Anterior cingulate cortex (tissue), 58 donors: ENCODE results near the gene ACTL6B.

Experiments
- DNase-seq, 58 donors: peaks; one replicate each; lab custom pipeline; 2025; lab: John Stamatoyannopoulos, UW

Gene ACTL6B

DNA sequence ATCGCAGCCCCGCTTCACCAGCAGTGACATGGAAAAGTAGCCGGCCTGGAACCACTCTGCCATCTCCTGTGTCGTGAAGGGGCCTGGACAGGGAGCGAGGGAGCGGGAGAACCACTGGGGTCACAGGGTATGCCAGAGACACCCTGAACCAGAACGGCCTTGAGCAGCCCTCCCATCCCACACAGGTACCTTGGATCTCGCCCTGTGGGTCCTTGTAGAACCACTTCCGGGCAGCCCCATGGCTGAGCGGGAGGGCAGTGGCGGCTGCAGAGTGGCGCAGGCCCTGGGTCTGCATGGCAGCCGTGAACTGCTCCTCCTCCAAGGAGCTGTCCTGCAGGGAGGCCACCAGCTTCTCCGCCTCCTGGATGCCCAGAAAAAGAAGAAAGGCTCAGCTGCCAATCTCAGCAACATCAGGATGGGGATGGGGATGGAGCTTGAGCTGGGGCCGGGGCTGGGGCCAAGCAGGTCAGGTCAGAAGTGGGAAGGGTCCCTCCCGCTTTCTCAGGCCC is 28.3 kb upstream of the ACTL6B start:
- no peak for DNase-seq

DNA sequence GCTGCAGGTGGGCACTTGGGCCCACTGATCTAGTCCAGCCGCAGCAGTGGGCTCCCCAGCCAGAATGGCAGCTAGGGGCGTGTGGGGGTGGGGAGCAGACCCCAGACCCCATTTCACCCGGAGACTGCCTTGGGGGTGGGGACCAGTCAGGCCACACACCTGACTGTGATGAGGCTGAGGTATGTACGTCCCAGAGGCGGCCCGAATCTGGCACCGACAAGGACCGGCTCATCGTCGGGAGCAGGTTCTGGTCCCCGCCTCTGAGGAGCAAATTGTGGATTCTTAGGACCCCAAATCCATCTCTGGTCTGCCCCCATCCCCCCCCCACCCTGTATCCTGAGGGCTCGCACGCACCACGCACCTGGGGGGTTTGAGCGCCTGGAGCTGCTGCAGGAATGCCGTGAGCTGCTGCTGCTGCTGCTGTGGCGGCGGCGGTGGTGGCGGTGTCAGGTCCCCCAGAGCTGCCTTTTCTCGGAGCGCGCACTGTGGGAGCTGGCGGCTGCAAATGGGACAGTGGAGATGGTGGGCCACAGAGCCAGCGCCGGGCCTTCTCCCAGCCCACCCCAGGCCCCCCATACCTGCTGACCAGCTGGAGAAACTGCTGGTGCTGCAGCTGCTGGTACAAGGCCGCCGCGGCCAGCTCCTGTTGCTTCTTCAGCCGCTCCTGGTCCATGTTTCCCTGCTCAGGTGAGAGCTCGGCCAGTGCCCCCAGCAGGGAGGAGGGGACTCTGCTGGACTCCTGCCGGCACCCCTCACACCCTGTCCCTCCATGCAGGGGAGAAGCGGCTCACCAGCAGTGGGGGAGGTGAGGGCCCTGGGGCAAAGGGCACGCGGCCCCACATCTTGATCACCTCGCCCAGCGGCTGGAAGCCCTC is 27.6 kb upstream of the ACTL6B start:
- DNase-seq = no peak

- no peak for DNase-seq
These were observed 26.9 kb upstream of the ACTL6B start for GRCh38 chr7:100682991-100683658.

GRCh38 chr7:100682228-100682741 is 26.0 kb upstream of the ACTL6B start:
- peak in 1 of 58 donors; percentile 14 for DNase-seq

DNA sequence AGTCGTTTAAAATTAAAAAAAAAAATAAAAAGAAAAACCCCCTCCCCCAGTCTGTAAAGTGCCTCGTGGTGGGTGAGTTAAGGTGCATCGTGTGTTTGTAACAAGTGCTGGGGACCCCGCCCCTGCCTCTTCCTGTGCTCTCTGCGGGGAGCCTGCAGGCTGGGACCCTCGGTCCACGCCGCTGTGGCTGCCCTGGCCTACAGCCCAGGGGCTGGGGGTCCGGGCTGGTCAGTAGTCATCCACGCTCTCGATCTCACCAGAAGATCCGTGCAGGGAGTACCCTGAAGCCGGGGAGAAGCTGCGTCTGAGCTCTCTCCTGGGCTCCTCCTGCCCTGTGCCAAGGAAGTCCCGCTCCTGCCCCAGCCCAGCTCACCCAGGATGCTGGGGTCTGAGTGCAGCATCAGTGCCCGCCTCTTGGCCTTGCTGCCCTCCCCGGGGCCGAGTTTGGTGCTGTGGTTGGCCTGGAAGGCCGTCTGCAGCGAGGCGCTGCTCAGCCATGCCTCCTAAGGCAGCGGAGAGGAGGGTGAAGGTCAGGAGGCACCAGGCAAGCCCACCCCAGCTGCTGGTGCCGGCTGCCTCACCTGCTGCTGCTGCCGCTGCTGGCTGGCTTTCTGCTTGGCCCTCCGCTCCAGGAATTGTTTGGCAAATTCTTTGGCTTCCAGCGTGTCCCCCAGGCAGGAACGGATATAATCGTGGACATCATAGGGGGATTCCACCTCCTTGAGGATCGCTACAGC is 25.4 kb upstream of the ACTL6B start:
- no peak for DNase-seq

DNA sequence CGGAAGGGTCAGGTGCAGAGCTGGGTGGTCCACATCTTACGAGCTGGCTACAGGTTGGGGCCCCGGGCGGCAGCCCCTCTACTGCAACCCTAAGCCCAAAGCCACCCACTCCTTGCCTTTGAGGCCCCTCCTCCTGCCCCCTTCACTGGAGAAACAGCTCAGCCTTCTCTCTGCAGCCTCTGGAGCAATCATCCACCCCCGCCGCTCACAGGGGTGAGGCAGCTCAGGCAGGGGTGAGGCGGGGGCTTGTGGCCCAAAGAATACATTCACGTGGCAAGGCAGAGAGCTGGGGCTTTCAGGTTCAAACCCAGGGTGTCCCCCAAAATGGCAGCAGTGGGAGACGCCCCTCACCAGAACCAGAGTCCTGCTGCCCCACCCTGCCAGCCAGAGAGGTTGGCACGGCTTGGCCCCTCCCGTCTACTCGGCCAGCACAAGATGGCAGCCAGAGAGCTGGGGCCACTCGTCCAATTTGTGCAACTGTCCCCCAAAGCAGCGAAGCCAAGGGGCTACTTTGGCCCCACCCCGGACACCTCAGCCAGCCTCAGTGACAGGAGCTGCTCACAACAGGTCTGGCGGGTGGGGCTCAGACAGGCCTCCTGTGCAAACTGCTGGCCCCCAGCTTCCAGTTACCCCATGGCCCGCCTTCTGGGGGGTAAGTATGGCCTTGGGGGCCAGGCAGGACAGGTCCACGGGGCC is 24.5 kb upstream of the ACTL6B start:
- DNase-seq = peak in 1 of 58 donors; percentile 38

DNA sequence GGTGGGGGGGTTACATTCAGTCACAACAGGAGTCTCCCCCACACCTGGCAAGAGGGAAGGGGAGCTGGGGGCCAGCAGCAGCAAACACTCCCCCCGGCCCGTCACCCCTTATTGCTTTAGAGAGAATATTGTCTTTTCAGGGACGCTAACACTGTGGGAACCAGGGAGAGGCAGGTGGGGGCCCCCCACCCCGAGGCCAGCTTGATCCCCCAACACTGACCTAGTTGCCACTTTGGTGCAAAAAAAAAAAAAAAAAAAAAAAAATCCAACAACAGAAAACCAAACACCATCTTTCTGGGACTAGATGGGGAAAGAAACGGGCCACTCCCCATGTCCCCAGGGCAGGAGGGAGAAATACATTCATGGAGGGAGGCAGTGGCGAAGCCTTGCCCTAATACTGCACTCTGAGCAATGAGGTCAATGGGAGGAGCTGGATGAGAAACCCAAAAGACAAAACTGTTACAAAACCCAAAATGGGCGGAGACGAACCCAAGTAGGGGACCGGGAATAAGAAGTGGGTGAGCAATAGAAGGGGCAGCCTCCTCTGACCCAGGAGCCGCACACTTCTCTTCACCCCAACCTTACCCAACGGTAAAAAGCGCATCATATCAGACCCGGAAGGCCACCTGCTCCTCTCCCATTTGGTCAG is 23.8 kb upstream of the ACTL6B start:
- peak in 1 of 58 donors; percentile 6 for DNase-seq

DNA sequence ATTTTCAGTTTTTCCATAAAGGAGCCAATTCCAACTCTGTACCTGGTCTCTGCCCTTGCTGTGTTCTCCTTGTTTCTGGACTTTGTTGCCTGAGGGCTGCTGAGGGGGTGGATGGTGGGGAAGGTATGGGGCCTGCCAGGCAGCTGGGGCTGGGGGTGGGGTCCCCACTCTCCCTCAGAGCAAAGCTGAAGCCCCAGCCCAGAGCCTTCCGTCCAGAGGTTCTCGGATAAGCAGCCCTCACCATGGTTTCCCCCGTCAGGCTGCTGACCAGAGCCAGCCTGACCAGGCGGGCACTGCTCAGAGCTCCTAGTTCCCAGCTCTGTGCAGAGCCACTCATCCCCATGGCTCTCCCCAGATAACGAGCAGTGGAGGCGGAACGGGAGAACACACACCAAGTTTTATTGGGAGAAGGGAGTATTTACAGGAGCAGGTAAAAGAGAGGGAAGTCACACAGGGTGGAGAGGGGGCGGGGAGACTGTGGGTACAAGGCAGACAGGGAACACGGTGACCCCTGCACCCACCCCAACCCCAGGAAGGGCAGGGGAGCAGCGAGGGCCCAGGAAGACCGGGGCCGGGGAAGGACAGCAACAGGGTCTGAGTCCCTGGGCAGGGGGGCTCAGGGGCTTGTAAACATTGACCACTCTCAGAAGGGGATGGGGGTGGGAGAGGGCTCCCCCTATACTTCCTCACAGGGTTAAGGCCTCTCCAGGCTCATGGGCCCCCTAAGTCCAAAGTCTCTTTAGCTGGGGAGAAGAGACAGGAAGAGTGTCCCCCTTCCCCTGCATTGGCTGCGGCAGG is 23.1 kb upstream of the ACTL6B start:
- DNase-seq = no peak

DNA sequence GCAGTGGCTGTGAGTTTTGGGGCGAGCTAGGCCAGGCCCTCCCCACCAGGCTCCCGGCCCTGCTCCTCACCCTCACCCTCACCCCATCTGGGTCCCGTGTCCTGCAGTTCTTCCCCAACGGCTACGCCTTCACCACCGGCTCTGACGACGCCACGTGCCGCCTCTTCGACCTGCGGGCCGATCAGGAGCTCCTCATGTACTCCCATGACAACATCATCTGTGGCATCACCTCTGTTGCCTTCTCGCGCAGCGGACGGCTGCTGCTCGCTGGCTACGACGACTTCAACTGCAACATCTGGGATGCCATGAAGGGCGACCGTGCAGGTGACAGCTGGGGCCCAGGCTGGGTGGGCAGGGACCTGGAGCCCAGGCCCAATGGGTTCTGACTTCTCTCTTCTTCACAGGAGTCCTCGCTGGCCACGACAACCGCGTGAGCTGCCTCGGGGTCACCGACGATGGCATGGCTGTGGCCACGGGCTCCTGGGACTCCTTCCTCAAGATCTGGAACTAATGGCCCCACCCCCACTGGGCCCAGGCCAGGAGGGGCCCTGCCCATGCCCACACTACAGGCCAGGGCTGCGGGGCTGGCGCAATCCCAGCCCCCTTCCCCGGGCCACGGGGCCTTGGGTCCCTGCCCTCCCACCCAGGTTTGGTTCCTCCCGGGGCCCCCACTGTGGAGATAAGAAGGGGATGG is 22.2 kb upstream of the ACTL6B start:
- DNase-seq = peak in 1 of 58 donors; percentile 13

DNA sequence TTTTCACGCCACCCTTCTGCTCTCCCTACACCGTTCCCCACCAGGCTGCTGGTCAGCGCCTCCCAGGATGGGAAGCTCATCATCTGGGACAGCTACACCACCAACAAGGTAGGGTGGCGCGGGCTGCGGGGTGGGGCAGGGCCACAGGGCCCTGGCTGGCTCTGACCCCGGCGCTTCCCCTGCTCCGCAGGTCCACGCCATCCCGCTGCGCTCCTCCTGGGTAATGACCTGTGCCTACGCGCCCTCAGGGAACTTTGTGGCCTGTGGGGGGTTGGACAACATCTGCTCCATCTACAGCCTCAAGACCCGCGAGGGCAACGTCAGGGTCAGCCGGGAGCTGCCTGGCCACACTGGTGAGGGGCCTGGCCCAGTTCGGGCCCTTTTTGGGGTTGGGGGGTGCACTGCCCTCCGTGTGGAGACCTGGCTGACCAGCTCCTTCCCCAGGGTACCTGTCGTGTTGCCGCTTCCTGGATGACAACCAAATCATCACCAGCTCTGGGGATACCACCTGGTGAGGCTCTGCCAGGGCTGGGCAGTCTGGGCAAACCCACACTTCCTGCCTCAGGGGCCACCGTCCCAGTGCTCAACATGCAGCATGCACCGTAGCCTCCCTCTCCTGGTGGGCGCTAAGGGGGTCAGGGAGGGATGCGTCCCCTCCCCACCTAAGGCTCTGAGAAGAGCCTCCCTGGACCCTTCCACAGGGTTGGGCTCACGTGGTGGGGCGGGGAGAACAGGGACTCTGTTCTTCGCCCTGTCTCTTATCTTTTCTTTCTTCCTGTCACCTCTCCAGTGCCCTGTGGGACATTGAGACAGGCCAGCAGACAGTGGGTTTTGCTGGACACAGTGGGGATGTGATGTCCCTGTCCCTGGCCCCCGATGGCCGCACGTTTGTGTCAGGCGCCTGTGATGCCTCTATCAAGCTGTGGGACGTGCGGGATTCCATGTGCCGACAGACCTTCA is 21.3 kb upstream of the ACTL6B start:
- no peak for DNase-seq

- DNase-seq = no peak
These were observed 20.5 kb upstream of the ACTL6B start for GRCh38 chr7:100676501-100677306.

- DNase-seq = peak in 56 of 58 donors; percentile 43 to 93 (median 81)
These were observed 19.5 kb upstream of the ACTL6B start for GRCh38 chr7:100675581-100676350.

DNA sequence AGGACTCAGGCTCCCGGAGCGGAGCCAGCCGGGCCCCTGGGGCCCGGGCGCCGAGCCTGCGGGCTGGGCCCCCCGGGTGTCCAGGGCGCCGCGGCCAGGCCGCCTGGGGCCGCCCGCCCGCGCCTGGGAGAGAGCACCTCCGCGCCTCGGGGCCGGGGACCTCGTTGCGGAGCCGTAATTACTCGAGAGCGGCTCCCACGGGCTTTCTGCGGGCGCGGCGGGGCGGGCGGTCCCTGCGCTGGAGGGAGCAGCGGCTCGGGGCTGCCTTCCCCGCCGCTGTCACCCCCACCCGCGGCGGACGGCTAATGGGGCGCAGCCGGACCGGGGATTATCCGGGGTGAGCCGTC is 18.8 kb upstream of the ACTL6B start:
- DNase-seq = peak in 4 of 58 donors; percentile 54 to 62 (median 58)

- DNase-seq = peak in 9 of 58 donors; percentile 15 to 52 (median 24)
These were observed 18.3 kb upstream of the ACTL6B start for GRCh38 chr7:100674411-100675104.
